Gastrocnemius medialis (tissue), 4 donors: ENCODE data around the gene GHITM.

Experiments
- POLR2A ChIP-seq, 2 donors: fragments of 450-650 bp; IDR thresholded peaks; one replicate each; pipeline ENCODE4 v1.6.1; 2017; ENCODE audit warnings: antibody characterized with exemption in 2 of 2, mild to moderate bottlenecking in 2 of 2, moderate library complexity in 2 of 2
- TF ChIP-seq, protein P1 (sequence below), 5 experiments: fragments of 450-650 bp in 3 of 5; fragments of 200-600 bp in 2 of 5; sonication (generic) in 2 of 5; IDR thresholded peaks in 4 of 5; conservative IDR thresholded peaks in 1 of 5; 1 replicate in 4 of 5; 2 replicates in 1 of 5; pipeline ENCODE4 v1.5.1; 2016 to 2019; ENCODE audit warnings: antibody characterized with exemption in 5 of 5, mild to moderate bottlenecking in 3 of 5, moderate library complexity in 3 of 5

DNA sequence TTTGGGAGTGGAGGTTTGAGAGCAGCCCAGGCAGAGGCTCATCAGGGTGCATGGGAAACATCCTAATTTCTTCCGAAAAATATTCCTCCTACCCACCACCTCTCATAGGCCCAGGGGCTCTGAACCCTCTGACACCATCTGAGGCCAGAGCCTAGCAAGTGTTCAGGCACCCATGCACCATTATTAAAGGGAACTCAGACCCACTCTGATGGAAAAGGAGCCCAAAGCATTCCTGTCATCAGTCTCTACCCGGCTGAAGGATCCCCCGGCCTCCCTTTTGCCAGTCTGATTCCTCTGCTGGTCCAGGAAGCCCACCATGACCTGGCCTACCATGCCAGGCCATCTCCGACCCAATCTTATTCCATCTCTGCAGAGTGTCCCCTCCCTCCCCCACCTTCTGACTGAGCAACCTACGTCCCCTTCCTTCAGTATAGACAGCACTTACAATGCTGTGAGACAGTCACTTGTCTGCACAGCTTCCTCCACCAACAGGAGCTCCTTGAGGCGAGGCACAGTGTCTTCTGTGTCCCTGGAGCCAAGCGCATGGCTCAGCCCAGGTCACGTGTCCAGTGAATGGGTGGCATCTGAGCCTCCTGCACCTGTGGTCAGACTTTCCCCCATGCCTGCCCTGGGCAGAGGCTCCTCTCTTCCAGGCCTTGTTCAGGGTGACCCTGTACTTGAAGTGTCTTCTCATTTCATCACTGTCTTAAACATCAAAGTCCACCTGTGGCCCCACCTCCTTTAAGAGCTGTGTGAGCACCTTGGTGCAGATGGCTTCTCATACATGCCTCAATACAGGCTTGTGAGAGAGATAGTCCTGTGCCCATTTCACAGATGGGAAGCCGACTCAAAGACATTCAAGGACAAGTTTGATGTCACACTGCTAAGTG lies 33.4 kb downstream of the GHITM start:
- no peak for TF ChIP-seq POLR2A (IDR thresholded peaks at IDR 0.05)
- TF ChIP-seq, protein P1, sequence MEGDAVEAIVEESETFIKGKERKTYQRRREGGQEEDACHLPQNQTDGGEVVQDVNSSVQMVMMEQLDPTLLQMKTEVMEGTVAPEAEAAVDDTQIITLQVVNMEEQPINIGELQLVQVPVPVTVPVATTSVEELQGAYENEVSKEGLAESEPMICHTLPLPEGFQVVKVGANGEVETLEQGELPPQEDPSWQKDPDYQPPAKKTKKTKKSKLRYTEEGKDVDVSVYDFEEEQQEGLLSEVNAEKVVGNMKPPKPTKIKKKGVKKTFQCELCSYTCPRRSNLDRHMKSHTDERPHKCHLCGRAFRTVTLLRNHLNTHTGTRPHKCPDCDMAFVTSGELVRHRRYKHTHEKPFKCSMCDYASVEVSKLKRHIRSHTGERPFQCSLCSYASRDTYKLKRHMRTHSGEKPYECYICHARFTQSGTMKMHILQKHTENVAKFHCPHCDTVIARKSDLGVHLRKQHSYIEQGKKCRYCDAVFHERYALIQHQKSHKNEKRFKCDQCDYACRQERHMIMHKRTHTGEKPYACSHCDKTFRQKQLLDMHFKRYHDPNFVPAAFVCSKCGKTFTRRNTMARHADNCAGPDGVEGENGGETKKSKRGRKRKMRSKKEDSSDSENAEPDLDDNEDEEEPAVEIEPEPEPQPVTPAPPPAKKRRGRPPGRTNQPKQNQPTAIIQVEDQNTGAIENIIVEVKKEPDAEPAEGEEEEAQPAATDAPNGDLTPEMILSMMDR (IDR thresholded peaks at IDR 0.05 in 4 of 5, conservative IDR thresholded peaks at IDR 0.05 in 1 of 5) = no peak
